Measurements from ENCODE around the gene C1orf198. TPM values are rescaled to one million over a fixed set of nuclear protein-coding genes. Genes with fewer than 3 reads are reported as not detected.

The C1orf198 gene
- total and polyA plus RNA-seq, 2 of the 4 experiments (the other 2 are of a cell fraction) = 67.4 to 76.2 TPM

DNA sequence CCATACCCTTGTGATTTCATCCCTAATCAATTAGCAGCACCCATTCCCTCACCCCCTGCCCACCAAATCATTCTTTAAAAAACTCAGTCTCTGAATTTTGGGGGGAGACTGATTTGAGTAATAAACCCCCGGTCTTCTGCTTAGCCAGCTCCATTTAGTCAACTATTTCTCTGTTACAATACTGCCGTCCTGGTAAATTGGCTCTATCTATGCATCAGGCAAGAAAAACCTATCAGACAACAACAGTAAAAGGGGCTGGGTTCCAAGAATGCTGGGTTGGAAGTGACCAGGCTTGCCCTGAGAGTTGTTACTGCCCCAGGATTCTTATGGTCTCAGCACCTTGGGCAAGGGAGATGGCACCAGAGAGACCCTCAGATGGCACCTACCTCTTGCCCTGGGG, 16.3 kb upstream of the C1orf198 start:
- Histone ChIP-seq H3K23ac (ENCODE audit: low read depth, low read length) (no peak overlapping the region), H3K9ac (ENCODE audit: low read depth, low read length) (no peak overlapping the region), H3K27me3 (ENCODE audit: control insufficient read depth, insufficient read depth, low read length) (no peaks in the 10 kb centered on the region), H3K4me3 (ENCODE audit: insufficient read depth, low read depth, low read length) (no peak overlapping the region), H3K9me3 (ENCODE audit: control insufficient read depth, insufficient read depth, low read length) (peaks cover 9% of the 10 kb centered on the region), H2AFZ (replicated peaks; ENCODE audit: low read length, poor library complexity) (no peak overlapping the region), H3K4ac (ENCODE audit: low read depth, low read length) (no peak overlapping the region), H2AK5ac (ENCODE audit: low read depth, low read length) (no peak overlapping the region), H3K4me2 (ENCODE audit: low read depth, low read length) (no peak overlapping the region), H2BK5ac (ENCODE audit: low read depth, low read length, poor library complexity, severe bottlenecking) (no peak overlapping the region), H3K18ac (ENCODE audit: low read depth, low read length) (no peak overlapping the region), H3K9me1 (ENCODE audit: insufficient read depth, low read length) (no peaks in the 10 kb centered on the region; the same call in 1 of the 2 replicates), H3K56ac (ENCODE audit: extremely low read depth, insufficient read depth, low read length) (no peak overlapping the region), H3K79me1 (ENCODE audit: low read depth in 1 of 2, low read length in 2 of 2) (no peaks in the 10 kb centered on the region), H3K4me1 (ENCODE audit: control insufficient read depth, insufficient read depth, low read length) (peaks cover 7% of the 10 kb centered on the region; the same call in 1 of the 2 replicates), H3K27ac (ENCODE audit: insufficient read depth, low read length) (no peak overlapping the region), H4K8ac (ENCODE audit: low read depth in 2 of 2, low read length in 2 of 2) (no peak overlapping the region), H3K14ac (replicated peaks; ENCODE audit: low read depth, low read length) (no peak overlapping the region), H2BK20ac (ENCODE audit: low read depth, low read length) (no peak overlapping the region), H4K5ac (ENCODE audit: low read depth, low read length) (no peak overlapping the region), H2AK9ac (replicated peaks; ENCODE audit: low read depth, low read length, poor library complexity) (no peak overlapping the region), H3K36me3 (ENCODE audit: control insufficient read depth, insufficient read depth, low read length) (no peaks in the 10 kb centered on the region), H2BK120ac (ENCODE audit: low read depth, low read length) (no peak overlapping the region), H2BK15ac (ENCODE audit: low read depth, low read length) (no peak overlapping the region), H4K20me1 (ENCODE audit: insufficient read depth, low read length) (no peaks in the 10 kb centered on the region), H4K91ac (ENCODE audit: insufficient read depth, low read depth, low read length) (no peak overlapping the region)
- intact Hi-C loops (cut with micrococcal nuclease) = no loop called here
- BruUV-seq (replicated peaks) = no TSS peak
- no CpG with 5 or more reads among the region's 2 CpGs for WGBS, 2 experiments (ENCODE audit: extremely low coverage in 2 of 2, insufficient read length in 1 of 2)
- dilution Hi-C loops (cut with HindIII; ENCODE audit: low sequenced_read_pairs, unreplicated experiment) = no loop called here
- ATAC-seq (ENCODE audit: low read depth) (no peak), DNase-seq (no peak)
- ChIA-PET CTCF (no interaction called here), POLR2A (ENCODE audit: unreplicated experiment) (no interaction called here)
- in situ Hi-C loops (cut with MboI; ENCODE audit: low sequenced_read_pairs) = no loop called here
- TF ChIP-seq RCOR1 (IDR thresholded peaks at IDR 0.05; ENCODE audit: insufficient replicate concordance, low read length) = no peak
- TF ChIP-seq MAFK (IDR thresholded peaks at IDR 0.05; ENCODE audit: low read depth, low read length) = no peak
- no peak for TF ChIP-seq POLR2A (IDR thresholded peaks at IDR 0.05; ENCODE audit: low read depth, low read length)
- TF ChIP-seq FOS (IDR thresholded peaks at IDR 0.05; ENCODE audit: low read depth, low read length) = no peak
- TF ChIP-seq CHD1 (IDR thresholded peaks at IDR 0.05; ENCODE audit: low read depth, low read length) = no peak
- TF ChIP-seq MAZ (IDR thresholded peaks at IDR 0.05; ENCODE audit: borderline replicate concordance, low read depth, low read length) = no peak
- TF ChIP-seq RAD21 (IDR thresholded peaks at IDR 0.05; ENCODE audit: low read length) = no peak
- no peak for TF ChIP-seq CEBPB (IDR thresholded peaks at IDR 0.05; ENCODE audit: low read depth, low read length)

Data from IMR-90 (cell line).